ENCODE data around the gene MACO1. TPM values are rescaled to one million over a fixed set of nuclear protein-coding genes. Genes with fewer than 3 reads are reported as not detected.

MACO1 gene
- total and polyA plus RNA-seq, 2 of the 13 experiments (the other 11 are each of a cell fraction or from before 2014, with no cell fraction given) = 9.7 to 17.0 TPM

DNA sequence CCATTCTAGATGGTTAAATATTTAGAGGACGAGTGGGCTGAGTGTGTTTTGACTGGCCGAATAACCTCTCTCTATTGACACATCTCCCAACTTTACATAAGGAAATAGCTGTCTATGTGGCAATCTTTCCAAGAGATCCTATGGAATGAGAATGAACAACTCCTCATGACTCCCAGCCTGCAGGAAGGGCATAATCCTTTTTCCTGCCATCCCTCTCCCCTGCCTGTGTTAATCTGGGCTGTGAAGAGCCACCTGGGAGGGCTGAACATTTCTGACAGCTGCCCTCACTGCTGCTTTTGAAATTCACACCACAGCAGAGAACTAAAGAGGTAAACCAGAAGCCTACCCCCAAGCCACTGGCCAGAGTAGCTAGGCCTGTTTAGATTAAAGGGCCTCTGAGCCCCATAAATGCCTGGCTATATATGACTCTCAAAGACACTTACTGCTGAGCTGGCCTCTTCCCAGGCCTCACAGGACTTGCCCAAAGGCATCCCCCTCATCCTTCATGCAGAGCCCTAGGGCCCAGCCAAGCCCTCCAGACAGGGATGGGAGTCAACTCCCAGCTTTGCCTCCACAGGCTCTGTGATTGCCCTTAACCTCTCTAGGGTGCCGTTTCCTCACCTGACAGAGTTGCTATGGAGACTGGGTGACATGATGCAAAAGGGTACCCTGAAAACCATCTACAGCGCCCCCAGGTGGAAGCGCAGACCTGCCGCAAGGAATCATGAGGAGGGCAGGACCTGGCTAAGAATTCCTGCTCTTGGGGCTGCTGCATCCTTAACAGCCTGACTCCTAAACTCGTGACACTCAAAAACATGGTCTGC, 70.8 kb downstream of the MACO1 start (continued):
- no peak for TF ChIP-seq KLF9 (CRISPR knock-in tag; IDR thresholded peaks at IDR 0.05; ENCODE audit: low read depth)
- no peak for TF ChIP-seq ZNF282 (IDR thresholded peaks at IDR 0.05; ENCODE audit: partially characterized antibody)
- no peak for TF ChIP-seq GABPA (IDR thresholded peaks at IDR 0.05; ENCODE audit: low read depth, low read length)
- 0 out of 2 replicates have a peak, but pooled peaks have one; percentile 10 for TF ChIP-seq GABPA (CRISPR knock-in tag; IDR thresholded peaks at IDR 0.05; ENCODE audit: low read depth)
- no peak for TF ChIP-seq ZNF746 (CRISPR knock-in tag; IDR thresholded peaks at IDR 0.05)
- no peak for TF ChIP-seq HNF4A (CRISPR knock-in tag; IDR thresholded peaks at IDR 0.05)
- TF ChIP-seq, protein P1, sequence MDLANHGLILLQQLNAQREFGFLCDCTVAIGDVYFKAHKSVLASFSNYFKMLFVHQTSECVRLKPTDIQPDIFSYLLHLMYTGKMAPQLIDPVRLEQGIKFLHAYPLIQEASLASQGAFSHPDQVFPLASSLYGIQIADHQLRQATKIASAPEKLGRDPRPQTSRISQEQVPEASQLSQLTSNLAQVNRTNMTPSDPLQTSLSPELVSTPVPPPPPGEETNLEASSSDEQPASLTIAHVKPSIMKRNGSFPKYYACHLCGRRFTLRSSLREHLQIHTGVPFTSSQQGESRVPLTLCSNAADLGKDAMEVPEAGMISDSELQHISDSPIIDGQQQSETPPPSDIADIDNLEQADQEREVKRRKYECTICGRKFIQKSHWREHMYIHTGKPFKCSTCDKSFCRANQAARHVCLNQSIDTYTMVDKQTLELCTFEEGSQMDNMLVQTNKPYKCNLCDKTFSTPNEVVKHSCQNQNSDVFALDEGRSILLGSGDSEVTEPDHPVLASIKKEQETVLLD (CRISPR knock-in tag; IDR thresholded peaks at IDR 0.05; ENCODE audit: low read depth) = no peak
- no peak for TF ChIP-seq STAG1 (CRISPR knock-in tag; IDR thresholded peaks at IDR 0.05)
- TF ChIP-seq NCOA2 (CRISPR knock-in tag; IDR thresholded peaks at IDR 0.05) = peak; percentile 58
- TF ChIP-seq SAFB2 (CRISPR knock-in tag; IDR thresholded peaks at IDR 0.05; ENCODE audit: borderline replicate concordance, low read depth) = no peak
- no peak for TF ChIP-seq SMAD9 (CRISPR knock-in tag; IDR thresholded peaks at IDR 0.05)
- TF ChIP-seq RERE (CRISPR knock-in tag; IDR thresholded peaks at IDR 0.05; ENCODE audit: low read depth) = 0 out of 2 replicates have a peak, but pooled peaks have one; percentile 38
- no peak for TF ChIP-seq MAFF (IDR thresholded peaks at IDR 0.05; ENCODE audit: low read depth, low read length)
- TF ChIP-seq, protein P2, sequence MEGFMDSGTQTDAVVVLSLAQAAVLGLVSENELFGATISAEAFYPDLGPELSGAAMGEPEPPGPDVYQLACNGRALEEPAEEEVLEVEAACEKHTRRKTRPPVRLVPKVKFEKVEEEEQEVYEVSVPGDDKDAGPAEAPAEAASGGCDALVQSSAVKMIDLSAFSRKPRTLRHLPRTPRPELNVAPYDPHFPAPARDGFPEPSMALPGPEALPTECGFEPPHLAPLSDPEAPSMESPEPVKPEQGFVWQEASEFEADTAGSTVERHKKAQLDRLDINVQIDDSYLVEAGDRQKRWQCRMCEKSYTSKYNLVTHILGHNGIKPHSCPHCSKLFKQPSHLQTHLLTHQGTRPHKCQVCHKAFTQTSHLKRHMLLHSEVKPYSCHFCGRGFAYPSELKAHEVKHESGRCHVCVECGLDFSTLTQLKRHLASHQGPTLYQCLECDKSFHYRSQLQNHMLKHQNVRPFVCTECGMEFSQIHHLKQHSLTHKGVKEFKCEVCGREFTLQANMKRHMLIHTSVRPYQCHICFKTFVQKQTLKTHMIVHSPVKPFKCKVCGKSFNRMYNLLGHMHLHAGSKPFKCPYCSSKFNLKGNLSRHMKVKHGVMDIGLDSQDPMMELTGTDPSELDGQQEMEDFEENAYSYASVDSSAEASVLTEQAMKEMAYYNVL (CRISPR knock-in tag; IDR thresholded peaks at IDR 0.05; ENCODE audit: borderline replicate concordance) = no peak
- TF ChIP-seq GZF1 (CRISPR knock-in tag; IDR thresholded peaks at IDR 0.05) = no peak
- TF ChIP-seq ZNF512 (CRISPR knock-in tag; IDR thresholded peaks at IDR 0.05) = no peak

Data from HepG2 (cell line).